Measurements from ENCODE around the gene UGT2B7. TPM values are rescaled to one million over a fixed set of nuclear protein-coding genes. Genes with fewer than 3 reads are reported as not detected.

UGT2B7 gene
- total and polyA plus RNA-seq, 10 of the 15 experiments (the other 5 are each of a cell fraction or from before 2014, with no cell fraction given): 0.73 to 2.9 (median 1.2) TPM

DNA sequence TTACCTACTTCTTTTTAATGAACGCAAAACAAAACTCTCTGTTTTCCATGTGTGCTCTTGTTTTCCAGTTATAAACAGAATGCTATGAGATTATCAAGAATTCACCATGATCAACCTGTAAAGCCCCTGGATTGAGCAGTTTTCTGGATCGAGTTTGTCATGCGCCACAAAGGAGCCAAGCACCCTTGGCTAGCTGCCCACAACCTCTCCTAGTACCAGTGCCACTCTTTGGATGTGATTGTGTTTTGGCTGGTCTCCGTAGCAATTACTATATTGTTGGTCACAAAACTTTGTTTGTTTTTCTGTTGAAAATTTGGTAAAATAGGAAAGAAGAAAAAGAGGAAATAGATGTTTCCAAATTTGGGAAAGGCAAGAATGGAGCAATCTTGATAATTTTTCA lies 51.1 kb downstream of the UGT2B7 start:
- ChIA-PET POLR2A (no interaction called here), RAD21 (ENCODE audit: unreplicated experiment) (interaction anchor here (0.9 kb wide), 1 partner anchor 188 kb away, joined by 4 read pairs; no protein-coding TSS in a partner anchor), CTCF (interaction anchor here (1.5 kb wide), 1 partner anchor 241 kb away, joined by 3 read pairs; no protein-coding TSS in a partner anchor), SMC1A (ENCODE audit: uncharacterized antibody, unreplicated experiment) (interaction anchor here (0.9 to 1.4 kb wide), 3 partner anchors 13 to 241 kb away, joined by 3 read pairs; no protein-coding TSS in a partner anchor)
- Histone ChIP-seq H3K9me3 (replicated peaks; ENCODE audit: control insufficient read depth, insufficient read depth, low read length) (no peaks in the 10 kb centered on the region), H3K79me2 (ENCODE audit: control insufficient read depth, insufficient read depth, low read length) (no peaks in the 10 kb centered on the region), H3K4me3 (no peak overlapping the region), H3K9ac (ENCODE audit: control insufficient read depth, insufficient read depth, low read length) (no peak overlapping the region), H3K27me3 (replicated peaks in 1 of 2; ENCODE audit: control insufficient read depth in 2 of 2, insufficient read depth in 2 of 2, low read length in 1 of 2) (no peaks in the 10 kb centered on the region), H3K36me3 (ENCODE audit: control insufficient read depth in 2 of 2, insufficient read depth in 2 of 2, low read length in 1 of 2) (no peaks in the 10 kb centered on the region), H2AFZ (ENCODE audit: control insufficient read depth, low read depth, low read length) (no peak overlapping the region), H3K4me2 (ENCODE audit: control insufficient read depth, insufficient read depth) (no peak overlapping the region), H4K20me1 (ENCODE audit: control insufficient read depth, insufficient read depth) (no peaks in the 10 kb centered on the region), H3K4me1 (ENCODE audit: control insufficient read depth, insufficient read depth, low read length) (no peaks in the 10 kb centered on the region), H3K27ac (ENCODE audit: control insufficient read depth, insufficient read depth) (no peak overlapping the region)
- no TSS peak for BruUV-seq (replicated peaks)
- FAIRE-seq (no peak), ATAC-seq (no peak), DNase-seq (ENCODE audit: low read depth, low spot score) (no peak)
- in situ Hi-C loops (cut with MboI) (no loop called here), intact Hi-C loops (cut with micrococcal nuclease; ENCODE audit: unreplicated experiment) (no loop called here)
- 41% methylated on average over 4 of the region's 4 CpGs for WGBS (ENCODE audit: insufficient coverage, insufficient replicate concordance, low lambda C conversion rate, missing lambda C conversion rate)
- TF ChIP-seq EP300 (IDR thresholded peaks at IDR 0.05; ENCODE audit: borderline replicate concordance in 1 of 2, control insufficient read depth in 1 of 2, low read depth in 2 of 2, low read length in 2 of 2) (no peak), ESRRA (IDR thresholded peaks at IDR 0.05; ENCODE audit: low read length) (no peak), HDGF (IDR thresholded peaks at IDR 0.05) (no peak), BMI1 (IDR thresholded peaks at IDR 0.05; ENCODE audit: borderline replicate concordance) (no peak), CBX3 (IDR thresholded peaks at IDR 0.05; ENCODE audit: borderline replicate concordance, low read depth) (no peak), SRF (IDR thresholded peaks at IDR 0.05; ENCODE audit: low read depth in 2 of 2, low read length in 2 of 2) (no peak), PAX8 (IDR thresholded peaks at IDR 0.05) (no peak), MTA2 (IDR thresholded peaks at IDR 0.05; ENCODE audit: low read depth) (no peak), NFXL1 (IDR thresholded peaks at IDR 0.05; ENCODE audit: borderline replicate concordance) (no peak), IKZF2 (IDR thresholded peaks at IDR 0.05) (no peak), RAD51 (IDR thresholded peaks at IDR 0.05) (no peak), CHD1 (IDR thresholded peaks at IDR 0.05; ENCODE audit: low read depth, low read length) (no peak), ATF7 (IDR thresholded peaks at IDR 0.05; ENCODE audit: low read depth) (no peak), EED (IDR thresholded peaks at IDR 0.05; ENCODE audit: low read depth) (no peak)
- TF ChIP-seq, protein P1, sequence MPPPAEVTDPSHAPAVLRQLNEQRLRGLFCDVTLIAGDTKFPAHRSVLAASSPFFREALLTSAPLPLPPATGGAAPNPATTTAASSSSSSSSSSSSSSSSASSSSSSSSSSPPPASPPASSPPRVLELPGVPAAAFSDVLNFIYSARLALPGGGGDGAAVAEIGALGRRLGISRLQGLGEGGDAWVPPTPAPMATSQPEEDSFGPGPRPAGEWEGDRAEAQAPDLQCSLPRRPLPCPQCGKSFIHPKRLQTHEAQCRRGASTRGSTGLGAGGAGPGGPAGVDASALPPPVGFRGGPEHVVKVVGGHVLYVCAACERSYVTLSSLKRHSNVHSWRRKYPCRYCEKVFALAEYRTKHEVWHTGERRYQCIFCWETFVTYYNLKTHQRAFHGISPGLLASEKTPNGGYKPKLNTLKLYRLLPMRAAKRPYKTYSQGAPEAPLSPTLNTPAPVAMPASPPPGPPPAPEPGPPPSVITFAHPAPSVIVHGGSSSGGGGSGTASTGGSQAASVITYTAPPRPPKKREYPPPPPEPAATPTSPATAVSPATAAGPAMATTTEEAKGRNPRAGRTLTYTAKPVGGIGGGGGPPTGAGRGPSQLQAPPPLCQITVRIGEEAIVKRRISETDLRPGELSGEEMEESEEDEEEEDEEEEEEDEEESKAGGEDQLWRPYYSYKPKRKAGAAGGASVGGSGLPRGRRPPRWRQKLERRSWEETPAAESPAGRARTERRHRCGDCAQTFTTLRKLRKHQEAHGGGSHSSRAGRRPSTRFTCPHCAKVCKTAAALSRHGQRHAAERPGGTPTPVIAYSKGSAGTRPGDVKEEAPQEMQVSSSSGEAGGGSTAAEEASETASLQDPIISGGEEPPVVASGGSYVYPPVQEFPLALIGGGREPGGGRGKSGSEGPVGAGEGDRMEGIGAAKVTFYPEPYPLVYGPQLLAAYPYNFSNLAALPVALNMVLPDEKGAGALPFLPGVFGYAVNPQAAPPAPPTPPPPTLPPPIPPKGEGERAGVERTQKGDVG (CRISPR knock-in tag; IDR thresholded peaks at IDR 0.05): no peak
- TF ChIP-seq, protein P2, sequence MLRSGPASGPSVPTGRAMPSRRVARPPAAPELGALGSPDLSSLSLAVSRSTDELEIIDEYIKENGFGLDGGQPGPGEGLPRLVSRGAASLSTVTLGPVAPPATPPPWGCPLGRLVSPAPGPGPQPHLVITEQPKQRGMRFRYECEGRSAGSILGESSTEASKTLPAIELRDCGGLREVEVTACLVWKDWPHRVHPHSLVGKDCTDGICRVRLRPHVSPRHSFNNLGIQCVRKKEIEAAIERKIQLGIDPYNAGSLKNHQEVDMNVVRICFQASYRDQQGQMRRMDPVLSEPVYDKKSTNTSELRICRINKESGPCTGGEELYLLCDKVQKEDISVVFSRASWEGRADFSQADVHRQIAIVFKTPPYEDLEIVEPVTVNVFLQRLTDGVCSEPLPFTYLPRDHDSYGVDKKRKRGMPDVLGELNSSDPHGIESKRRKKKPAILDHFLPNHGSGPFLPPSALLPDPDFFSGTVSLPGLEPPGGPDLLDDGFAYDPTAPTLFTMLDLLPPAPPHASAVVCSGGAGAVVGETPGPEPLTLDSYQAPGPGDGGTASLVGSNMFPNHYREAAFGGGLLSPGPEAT (IDR thresholded peaks at IDR 0.05; ENCODE audit: low read depth): no peak
